Stimulated activated naive B cell treated with anti-CD40 and anti-IgM and Interleukin-4, amounts not matched to agents 10 μg/mL and 1 μg/mL and 100 μg/mL, for 72 hours (primary cell): ENCODE measurements around the gene CCNYL1.

Source experiments
- ATAC-seq, 2 donors: fragments of 150-1000 bp; cut with Tn5 transposase; replicated peaks; 2 replicates each; pipeline ENCODE4 v1.10.0; 2021; ENCODE audit warnings: moderate library complexity in 1 of 2
- DNase-seq: peaks from one replicate; pipeline ENCODE4 v3.0.0; 2021
- H3K27ac Mint-ChIP-seq: one replicate; pipeline ENCODE4 v1.8.0; 2022; ENCODE audit warnings: mild to moderate bottlenecking, mixed read lengths
- H3K27me3 Mint-ChIP-seq, 2 donors: one replicate each; pipeline ENCODE4 v1.8.0; 2022; ENCODE audit warnings: mixed read lengths in 2 of 2
- H3K36me3 Mint-ChIP-seq, 2 donors: one replicate each; pipeline ENCODE4 v1.8.0; 2022; ENCODE audit warnings: mixed read lengths in 2 of 2, mild to moderate bottlenecking in 1 of 2
- H3K4me1 Mint-ChIP-seq, 2 donors: one replicate each; pipeline ENCODE4 v1.8.0; 2022; ENCODE audit warnings: mixed read lengths in 2 of 2, mild to moderate bottlenecking in 1 of 2
- H3K4me3 Mint-ChIP-seq, 2 donors: one replicate each; pipeline ENCODE4 v1.8.0; 2022; ENCODE audit warnings: mild to moderate bottlenecking in 2 of 2, mixed read lengths in 2 of 2, moderate library complexity in 1 of 2
- H3K9me3 Mint-ChIP-seq, 2 donors: one replicate each; pipeline ENCODE4 v1.8.0; 2022; ENCODE audit warnings: mixed read lengths in 2 of 2, mild to moderate bottlenecking in 1 of 2

Gene CCNYL1

GRCh38 chr2:207770602-207771404 lies 59.4 kb downstream of the CCNYL1 start:
- H3K27ac Mint-ChIP-seq = peak overlapping the region; percentile 59
- H3K27me3 Mint-ChIP-seq = peaks cover 11 to 25% of the 10 kb centered on the region in 2 donors
- no peak for DNase-seq
- no peak for ATAC-seq
- peaks cover 3 to 8% of the 10 kb centered on the region in 2 donors for H3K9me3 Mint-ChIP-seq
- H3K4me1 Mint-ChIP-seq = peaks cover 23 to 47% of the 10 kb centered on the region in 2 donors
- H3K4me3 Mint-ChIP-seq = peak overlapping the region; percentile 84 to 88
- peaks cover 9 to 13% of the 10 kb centered on the region in 2 donors for H3K36me3 Mint-ChIP-seq

GRCh38 chr2:207771421-207771820 lies 60.0 kb downstream of the CCNYL1 start:
- DNase-seq (no peak), ATAC-seq (no peak)
- Mint-ChIP-seq H3K27me3 (peaks cover 8 to 20% of the 10 kb centered on the region in 2 donors), H3K4me1 (peaks cover 19 to 41% of the 10 kb centered on the region in 2 donors), H3K9me3 (peaks cover 3 to 8% of the 10 kb centered on the region in 2 donors), H3K27ac (no peak overlapping the region), H3K36me3 (peaks cover 9 to 11% of the 10 kb centered on the region in 2 donors), H3K4me3 (peak overlapping the region in 1 of 2 donors; percentile 84)

- ATAC-seq (no peak), DNase-seq (no peak)
- Mint-ChIP-seq H3K9me3 (peaks cover under 1 to 5% of the 10 kb centered on the region in 2 donors), H3K36me3 (peaks cover 6 to 7% of the 10 kb centered on the region in 2 donors), H3K4me3 (no peak overlapping the region), H3K27ac (no peak overlapping the region), H3K4me1 (peaks cover 14 to 33% of the 10 kb centered on the region in 2 donors), H3K27me3 (peaks cover 5 to 12% of the 10 kb centered on the region in 2 donors)
Observed at GRCh38 chr2:207772081-207772843, 60.8 kb downstream of the CCNYL1 start.

- DNase-seq = no peak
- Mint-ChIP-seq H3K4me3 (no peak overlapping the region), H3K36me3 (peaks cover 0 to 3% of the 10 kb centered on the region in 2 donors), H3K9me3 (no peaks in the 10 kb centered on the region), H3K27ac (no peak overlapping the region), H3K4me1 (peaks cover 10 to 27% of the 10 kb centered on the region in 2 donors), H3K27me3 (peaks cover 0 to 7% of the 10 kb centered on the region in 2 donors)
- no peak for ATAC-seq
Observed at GRCh38 chr2:207772844-207773205, 61.4 kb downstream of the CCNYL1 start.

GRCh38 chr2:207775473-207775872 lies 64.0 kb downstream of the CCNYL1 start:
- DNase-seq (no peak), ATAC-seq (no peak)
- H3K4me1 Mint-ChIP-seq = peaks cover 4 to 7% of the 10 kb centered on the region in 2 donors
- H3K27ac Mint-ChIP-seq = no peak overlapping the region
- no peak overlapping the region for H3K4me3 Mint-ChIP-seq
- H3K36me3 Mint-ChIP-seq = no peaks in the 10 kb centered on the region
- H3K9me3 Mint-ChIP-seq = no peaks in the 10 kb centered on the region
- H3K27me3 Mint-ChIP-seq = peaks cover 0 to 14% of the 10 kb centered on the region in 2 donors

GRCh38 chr2:207777124-207777523 lies 65.7 kb downstream of the CCNYL1 start:
- H3K4me1 Mint-ChIP-seq = no peaks in the 10 kb centered on the region
- H3K9me3 Mint-ChIP-seq = no peaks in the 10 kb centered on the region
- H3K36me3 Mint-ChIP-seq = no peaks in the 10 kb centered on the region
- DNase-seq (no peak), ATAC-seq (no peak)
- no peak overlapping the region for H3K27ac Mint-ChIP-seq
- no peak overlapping the region for H3K4me3 Mint-ChIP-seq
- H3K27me3 Mint-ChIP-seq = peaks cover 0 to 14% of the 10 kb centered on the region in 2 donors

- Mint-ChIP-seq H3K4me1 (no peaks in the 10 kb centered on the region), H3K27ac (no peak overlapping the region)
- ATAC-seq = no peak
Observed at GRCh38 chr2:207778298-207778882, 67.0 kb downstream of the CCNYL1 start.

GRCh38 chr2:207779523-207779922 lies 68.1 kb downstream of the CCNYL1 start:
- H3K27me3 Mint-ChIP-seq = peaks cover 4 to 14% of the 10 kb centered on the region in 2 donors
- no peak overlapping the region for H3K27ac Mint-ChIP-seq
- no peaks in the 10 kb centered on the region for H3K4me1 Mint-ChIP-seq
- no peak for ATAC-seq
- no peaks in the 10 kb centered on the region for H3K9me3 Mint-ChIP-seq
- H3K36me3 Mint-ChIP-seq = no peaks in the 10 kb centered on the region
- H3K4me3 Mint-ChIP-seq = no peak overlapping the region
- DNase-seq = no peak

More at GRCh38 chr2:207778298-207778882, 67.0 kb downstream of the CCNYL1 start:
- Mint-ChIP-seq H3K27me3 (peaks cover 3 to 14% of the 10 kb centered on the region in 2 donors), H3K4me3 (no peak overlapping the region), H3K9me3 (no peaks in the 10 kb centered on the region), H3K36me3 (no peaks in the 10 kb centered on the region)
- DNase-seq = no peak

GRCh38 chr2:207782238-207783030 lies 71.0 kb downstream of the CCNYL1 start:
- Mint-ChIP-seq H3K4me3 (no peak overlapping the region), H3K36me3 (no peaks in the 10 kb centered on the region), H3K27ac (no peak overlapping the region), H3K9me3 (no peaks in the 10 kb centered on the region), H3K27me3 (peaks cover 9 to 15% of the 10 kb centered on the region in 2 donors), H3K4me1 (no peaks in the 10 kb centered on the region)
- no peak for DNase-seq
- no peak for ATAC-seq

- DNase-seq = no peak
- Mint-ChIP-seq H3K36me3 (no peaks in the 10 kb centered on the region), H3K9me3 (no peaks in the 10 kb centered on the region), H3K4me3 (no peak overlapping the region), H3K4me1 (no peaks in the 10 kb centered on the region), H3K27me3 (peaks cover 14 to 20% of the 10 kb centered on the region in 2 donors), H3K27ac (no peak overlapping the region)
- no peak for ATAC-seq
Observed at GRCh38 chr2:207783514-207783913, 72.1 kb downstream of the CCNYL1 start.

GRCh38 chr2:207784898-207785297 lies 73.5 kb downstream of the CCNYL1 start:
- H3K9me3 Mint-ChIP-seq = no peaks in the 10 kb centered on the region
- peaks cover 10 to 14% of the 10 kb centered on the region in 2 donors for H3K27me3 Mint-ChIP-seq
- no peak overlapping the region for H3K27ac Mint-ChIP-seq
- ATAC-seq (no peak), DNase-seq (no peak)
- H3K4me3 Mint-ChIP-seq = no peak overlapping the region
- H3K4me1 Mint-ChIP-seq = no peaks in the 10 kb centered on the region
- H3K36me3 Mint-ChIP-seq = no peaks in the 10 kb centered on the region

GRCh38 chr2:207787017-207787416 lies 75.6 kb downstream of the CCNYL1 start:
- DNase-seq (no peak), ATAC-seq (no peak)
- H3K27ac Mint-ChIP-seq = no peak overlapping the region
- no peaks in the 10 kb centered on the region for H3K36me3 Mint-ChIP-seq
- no peak overlapping the region for H3K4me3 Mint-ChIP-seq
- no peaks in the 10 kb centered on the region for H3K4me1 Mint-ChIP-seq
- peaks cover 16 to 22% of the 10 kb centered on the region in 2 donors for H3K27me3 Mint-ChIP-seq
- no peaks in the 10 kb centered on the region for H3K9me3 Mint-ChIP-seq

- no peaks in the 10 kb centered on the region for H3K36me3 Mint-ChIP-seq
- H3K4me1 Mint-ChIP-seq = peaks cover 0 to 4% of the 10 kb centered on the region in 2 donors
- no peak for ATAC-seq
- no peak overlapping the region for H3K27ac Mint-ChIP-seq
- no peaks in the 10 kb centered on the region for H3K9me3 Mint-ChIP-seq
- H3K4me3 Mint-ChIP-seq = no peak overlapping the region
- peaks cover 16 to 22% of the 10 kb centered on the region in 2 donors for H3K27me3 Mint-ChIP-seq
- DNase-seq = no peak
Observed at GRCh38 chr2:207787800-207788199, 76.4 kb downstream of the CCNYL1 start.

GRCh38 chr2:207790898-207791297 lies 79.5 kb downstream of the CCNYL1 start:
- H3K27ac Mint-ChIP-seq = no peak overlapping the region
- H3K4me3 Mint-ChIP-seq = no peak overlapping the region
- no peak for ATAC-seq
- H3K36me3 Mint-ChIP-seq = no peaks in the 10 kb centered on the region
- H3K9me3 Mint-ChIP-seq = no peaks in the 10 kb centered on the region
- no peak for DNase-seq
- peaks cover 15 to 31% of the 10 kb centered on the region in 2 donors for H3K27me3 Mint-ChIP-seq
- peaks cover 0 to 4% of the 10 kb centered on the region in 2 donors for H3K4me1 Mint-ChIP-seq
